ENCODE data around the gene FLT1. TPM values are rescaled to one million over a fixed set of nuclear protein-coding genes. Genes with fewer than 3 reads are reported as not detected.
A peak's percentile ranks its signal among the peaks of the same experiment; 100 is the strongest.

Gene FLT1, protein sequence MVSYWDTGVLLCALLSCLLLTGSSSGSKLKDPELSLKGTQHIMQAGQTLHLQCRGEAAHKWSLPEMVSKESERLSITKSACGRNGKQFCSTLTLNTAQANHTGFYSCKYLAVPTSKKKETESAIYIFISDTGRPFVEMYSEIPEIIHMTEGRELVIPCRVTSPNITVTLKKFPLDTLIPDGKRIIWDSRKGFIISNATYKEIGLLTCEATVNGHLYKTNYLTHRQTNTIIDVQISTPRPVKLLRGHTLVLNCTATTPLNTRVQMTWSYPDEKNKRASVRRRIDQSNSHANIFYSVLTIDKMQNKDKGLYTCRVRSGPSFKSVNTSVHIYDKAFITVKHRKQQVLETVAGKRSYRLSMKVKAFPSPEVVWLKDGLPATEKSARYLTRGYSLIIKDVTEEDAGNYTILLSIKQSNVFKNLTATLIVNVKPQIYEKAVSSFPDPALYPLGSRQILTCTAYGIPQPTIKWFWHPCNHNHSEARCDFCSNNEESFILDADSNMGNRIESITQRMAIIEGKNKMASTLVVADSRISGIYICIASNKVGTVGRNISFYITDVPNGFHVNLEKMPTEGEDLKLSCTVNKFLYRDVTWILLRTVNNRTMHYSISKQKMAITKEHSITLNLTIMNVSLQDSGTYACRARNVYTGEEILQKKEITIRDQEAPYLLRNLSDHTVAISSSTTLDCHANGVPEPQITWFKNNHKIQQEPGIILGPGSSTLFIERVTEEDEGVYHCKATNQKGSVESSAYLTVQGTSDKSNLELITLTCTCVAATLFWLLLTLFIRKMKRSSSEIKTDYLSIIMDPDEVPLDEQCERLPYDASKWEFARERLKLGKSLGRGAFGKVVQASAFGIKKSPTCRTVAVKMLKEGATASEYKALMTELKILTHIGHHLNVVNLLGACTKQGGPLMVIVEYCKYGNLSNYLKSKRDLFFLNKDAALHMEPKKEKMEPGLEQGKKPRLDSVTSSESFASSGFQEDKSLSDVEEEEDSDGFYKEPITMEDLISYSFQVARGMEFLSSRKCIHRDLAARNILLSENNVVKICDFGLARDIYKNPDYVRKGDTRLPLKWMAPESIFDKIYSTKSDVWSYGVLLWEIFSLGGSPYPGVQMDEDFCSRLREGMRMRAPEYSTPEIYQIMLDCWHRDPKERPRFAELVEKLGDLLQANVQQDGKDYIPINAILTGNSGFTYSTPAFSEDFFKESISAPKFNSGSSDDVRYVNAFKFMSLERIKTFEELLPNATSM (N-terminal part only)
- total RNA-seq (2014; rRNA removed): not detected in 2 replicates
- not detected for polyA plus RNA-seq (2012)

- no peak for DNase-seq (ENCODE audit: low read depth)
Measured at GRCh38 chr13:28494778-28495537, at the start of gene FLT1. Gene FLT1, minus strand, starts transcription at chr13:28495128. Its CDS starts 285 bp downstream, at chr13:28494843.

- no peak for DNase-seq (ENCODE audit: low read depth)
Measured at GRCh38 chr13:28544026-28544425, 49.1 kb upstream of the FLT1 start.

DNA sequence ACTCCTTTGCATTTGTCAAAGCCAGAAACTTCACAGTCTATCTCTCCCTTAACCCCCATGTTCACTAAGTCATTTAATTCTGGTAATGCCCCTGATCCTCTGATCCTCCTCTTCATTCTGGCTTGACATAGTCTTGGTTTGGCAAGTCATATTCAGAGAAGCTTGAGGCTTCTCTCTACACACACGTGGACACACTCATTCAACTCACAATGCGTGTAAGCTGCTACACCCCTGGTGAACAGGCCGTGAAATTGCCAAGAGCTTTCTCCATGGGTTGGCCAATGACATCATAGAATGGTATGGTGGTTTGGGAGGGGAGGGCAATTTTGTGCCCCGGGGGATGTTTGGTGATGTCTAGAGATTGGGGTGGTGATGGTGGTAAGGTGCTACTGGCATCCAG lies 47.9 kb upstream of the FLT1 start:
- no peak for DNase-seq (ENCODE audit: low read depth)

DNA sequence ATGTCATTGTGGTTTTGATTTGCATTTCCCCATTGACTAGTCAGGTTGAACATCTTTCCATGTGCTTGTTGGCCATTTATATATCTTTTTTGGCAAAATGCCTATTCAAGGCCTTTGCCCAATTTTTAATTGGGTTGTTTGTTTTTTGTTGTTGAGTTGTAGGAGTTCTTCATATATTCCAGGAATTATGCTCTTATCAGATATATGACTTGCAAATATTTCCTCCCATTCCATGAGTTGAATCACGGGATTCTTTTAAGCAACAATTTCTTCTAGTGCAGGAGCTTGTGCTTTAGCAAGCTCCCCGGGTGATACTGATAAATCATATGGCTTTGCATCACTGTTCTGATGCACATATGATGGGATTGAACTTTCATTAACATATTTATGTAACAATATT lies 47.0 kb upstream of the FLT1 start:
- no peak for DNase-seq (ENCODE audit: low read depth)

DNA sequence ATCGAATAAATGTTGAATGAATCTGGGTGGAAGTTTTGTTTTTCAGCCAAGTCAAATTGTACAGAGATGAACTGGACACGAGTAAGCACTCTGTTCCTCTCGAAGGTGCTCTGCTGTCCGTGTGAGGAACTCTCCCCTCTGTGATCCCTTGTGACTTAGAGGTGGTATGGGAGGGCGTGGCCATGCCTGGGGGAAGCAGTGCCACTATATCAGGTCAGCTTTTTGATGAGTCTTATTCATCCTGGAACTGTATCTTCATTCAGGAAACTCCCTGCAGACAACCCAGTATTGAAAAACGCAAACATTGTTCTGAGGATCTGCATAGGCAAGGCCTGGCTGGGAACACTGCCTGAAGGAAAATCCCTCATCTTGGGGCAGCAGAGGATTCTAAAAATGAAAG lies 45.7 kb upstream of the FLT1 start:
- DNase-seq (ENCODE audit: low read depth): no peak

- no peak for DNase-seq (ENCODE audit: low read depth)
Measured at GRCh38 chr13:28539625-28540286, 44.8 kb upstream of the FLT1 start.

DNA sequence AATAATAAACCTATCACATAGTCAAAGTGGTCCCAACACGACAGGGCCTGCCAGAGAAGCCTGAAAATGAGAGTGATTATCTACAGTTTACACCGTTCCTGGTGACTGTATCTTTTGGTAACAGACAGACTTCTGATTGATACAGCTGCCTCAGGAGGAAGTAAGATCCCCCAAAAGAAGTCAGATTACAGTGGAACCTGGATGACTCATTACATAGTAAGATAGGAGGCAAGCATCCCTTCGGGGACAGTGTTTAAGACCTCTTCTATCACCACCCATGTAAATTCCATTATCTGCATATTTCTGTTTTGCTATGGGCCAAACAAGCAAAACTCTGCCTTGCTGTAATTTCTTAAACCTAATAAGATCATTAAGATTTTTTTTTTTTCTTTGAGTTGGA lies 44.0 kb upstream of the FLT1 start:
- DNase-seq (ENCODE audit: low read depth): no peak

GRCh38 chr13:28537171-28537570 lies 42.2 kb upstream of the FLT1 start:
- DNase-seq (ENCODE audit: low read depth): no peak

GRCh38 chr13:28536371-28536770 lies 41.4 kb upstream of the FLT1 start:
- no peak for DNase-seq (ENCODE audit: low read depth)

- DNase-seq (ENCODE audit: low read depth): no peak
Measured at GRCh38 chr13:28535734-28536133, 40.8 kb upstream of the FLT1 start.

- DNase-seq (ENCODE audit: low read depth): no peak
Measured at GRCh38 chr13:28534801-28535200, 39.9 kb upstream of the FLT1 start.

DNA sequence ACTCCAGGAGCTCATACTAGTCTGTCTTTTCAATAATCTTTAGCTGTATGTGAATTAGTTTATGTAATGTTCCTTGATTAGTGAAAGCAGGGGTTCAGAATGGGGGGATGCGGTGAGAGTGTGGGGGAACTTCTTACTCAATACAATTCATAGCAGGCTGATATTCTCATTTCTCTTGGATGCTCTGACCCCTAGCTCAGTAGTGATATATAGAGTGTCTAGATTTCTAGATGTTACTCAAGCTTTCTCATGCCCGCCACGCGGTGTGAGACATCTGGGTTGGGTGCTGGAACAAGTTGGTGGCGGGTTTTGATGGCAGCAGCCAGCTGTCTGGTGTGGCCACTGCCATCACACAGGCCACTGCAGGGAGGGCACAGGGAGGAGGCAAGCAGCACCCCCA lies 39.3 kb upstream of the FLT1 start:
- DNase-seq (ENCODE audit: low read depth): no peak

GRCh38 chr13:28533441-28534166 lies 38.7 kb upstream of the FLT1 start:
- no peak for DNase-seq (ENCODE audit: low read depth)

DNA sequence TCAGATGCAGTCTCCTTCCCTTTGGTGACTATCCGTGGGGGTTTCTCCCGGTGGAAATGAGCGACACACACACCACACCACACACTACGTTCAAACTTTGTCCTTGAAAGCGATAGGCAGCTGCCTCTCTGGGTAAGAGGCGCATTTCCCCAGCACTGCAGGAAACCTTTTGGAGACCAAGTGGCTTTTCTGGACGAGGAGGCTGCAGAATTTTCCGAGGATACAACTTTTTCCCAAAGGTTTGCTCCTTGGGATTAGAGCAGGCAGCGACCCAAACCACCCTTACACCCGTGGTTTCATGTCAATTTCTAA lies 38.2 kb upstream of the FLT1 start:
- DNase-seq (ENCODE audit: low read depth): no peak

DNA sequence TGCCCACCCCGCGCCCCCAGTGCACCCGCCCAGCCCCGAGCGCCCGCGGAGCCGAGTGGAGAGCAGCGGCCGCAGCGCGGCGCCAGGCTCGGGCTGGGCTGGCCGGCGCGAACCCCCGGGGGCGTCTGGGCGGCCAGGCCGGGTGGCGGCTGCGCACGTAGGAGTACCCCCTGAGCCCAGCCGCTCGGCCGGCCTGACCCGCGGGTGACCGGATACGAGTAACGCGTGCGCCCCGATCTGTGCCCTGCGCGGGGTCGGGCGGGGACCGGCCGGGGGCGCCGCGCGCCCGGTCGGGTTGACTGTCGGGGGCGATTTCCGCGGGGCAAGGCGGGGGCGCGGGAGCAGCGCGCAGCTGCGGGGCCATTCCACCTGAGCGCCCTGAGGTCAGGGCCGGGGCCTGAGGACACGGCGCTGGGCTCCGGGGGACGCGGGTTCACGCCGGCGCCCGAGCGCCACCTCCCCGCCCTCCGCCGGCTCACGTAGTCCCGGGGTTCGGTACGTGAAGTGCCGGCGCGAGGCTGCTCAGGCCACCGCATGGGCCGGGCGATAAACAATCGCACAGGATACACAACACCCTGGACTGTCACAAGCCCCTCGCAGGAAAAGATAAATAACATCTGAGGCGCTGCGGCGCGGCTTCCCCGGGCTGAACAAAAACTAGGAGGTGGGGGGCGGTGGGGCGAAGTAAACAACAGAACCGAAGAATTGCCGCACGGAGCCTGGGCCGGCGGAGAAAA lies 37.6 kb upstream of the FLT1 start:
- DNase-seq (ENCODE audit: low read depth): no peak

DNA sequence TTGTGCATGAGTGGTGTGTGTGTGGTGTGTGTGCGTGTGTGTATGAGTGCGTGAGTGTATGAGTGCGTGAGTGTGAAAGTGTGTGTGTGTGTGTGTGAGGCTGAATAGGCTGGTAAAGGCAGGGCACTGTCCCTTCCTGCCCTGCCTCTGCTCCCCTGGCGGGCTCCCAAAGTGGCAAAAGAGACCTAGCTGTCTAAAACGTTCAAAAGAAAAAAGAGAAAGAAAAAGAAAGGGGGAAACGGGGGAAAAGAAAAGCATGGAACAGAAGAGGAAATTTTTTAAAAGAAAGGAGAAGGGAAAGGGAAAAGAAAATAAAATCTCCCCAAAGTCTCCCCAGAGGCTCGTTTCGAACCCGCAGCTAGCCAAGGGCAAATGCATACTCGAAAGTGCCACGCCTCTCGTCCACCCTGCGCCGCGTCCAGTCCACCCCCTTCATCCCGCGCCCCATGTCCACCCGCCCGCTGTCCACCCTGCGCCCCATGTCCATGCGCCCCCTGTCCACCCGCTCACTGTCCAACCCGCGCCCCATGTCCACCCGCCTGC lies 37.0 kb upstream of the FLT1 start:
- DNase-seq (ENCODE audit: low read depth): no peak

GRCh38 chr13:28531077-28531844 lies 36.3 kb upstream of the FLT1 start:
- DNase-seq (ENCODE audit: low read depth): peak; percentile 13

- DNase-seq (ENCODE audit: low read depth): peak; percentile 21
Measured at GRCh38 chr13:28530729-28531076, 35.8 kb upstream of the FLT1 start.
